ENCODE results near the gene RPLP2.

RPLP2 gene

DNA sequence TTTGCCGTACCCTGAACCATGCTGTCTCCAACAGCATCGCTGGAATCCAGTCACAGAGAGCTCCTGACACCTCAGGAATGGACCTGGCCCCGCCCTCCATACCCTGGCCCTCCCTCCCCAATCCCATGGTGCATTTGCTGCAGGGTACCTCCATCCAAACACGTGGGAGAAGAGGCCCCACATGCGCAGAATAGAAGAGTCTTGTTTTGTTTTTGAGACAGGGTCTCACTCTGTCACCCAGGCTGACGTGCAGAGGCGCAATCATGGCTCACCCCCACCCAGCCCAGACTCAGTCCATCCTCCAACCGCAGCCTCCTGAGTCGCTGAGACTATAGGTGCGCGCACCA is 6.6 kb downstream of the RPLP2 start:
- TF ChIP-seq, protein P1, sequence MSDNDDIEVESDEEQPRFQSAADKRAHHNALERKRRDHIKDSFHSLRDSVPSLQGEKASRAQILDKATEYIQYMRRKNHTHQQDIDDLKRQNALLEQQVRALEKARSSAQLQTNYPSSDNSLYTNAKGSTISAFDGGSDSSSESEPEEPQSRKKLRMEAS (IDR thresholded peaks at IDR 0.05): peak; percentile 65; the same call in 1 of the 2 replicates
- no peak for TF ChIP-seq CREB1 (IDR thresholded peaks at IDR 0.05; ENCODE audit: low read depth)

DNA sequence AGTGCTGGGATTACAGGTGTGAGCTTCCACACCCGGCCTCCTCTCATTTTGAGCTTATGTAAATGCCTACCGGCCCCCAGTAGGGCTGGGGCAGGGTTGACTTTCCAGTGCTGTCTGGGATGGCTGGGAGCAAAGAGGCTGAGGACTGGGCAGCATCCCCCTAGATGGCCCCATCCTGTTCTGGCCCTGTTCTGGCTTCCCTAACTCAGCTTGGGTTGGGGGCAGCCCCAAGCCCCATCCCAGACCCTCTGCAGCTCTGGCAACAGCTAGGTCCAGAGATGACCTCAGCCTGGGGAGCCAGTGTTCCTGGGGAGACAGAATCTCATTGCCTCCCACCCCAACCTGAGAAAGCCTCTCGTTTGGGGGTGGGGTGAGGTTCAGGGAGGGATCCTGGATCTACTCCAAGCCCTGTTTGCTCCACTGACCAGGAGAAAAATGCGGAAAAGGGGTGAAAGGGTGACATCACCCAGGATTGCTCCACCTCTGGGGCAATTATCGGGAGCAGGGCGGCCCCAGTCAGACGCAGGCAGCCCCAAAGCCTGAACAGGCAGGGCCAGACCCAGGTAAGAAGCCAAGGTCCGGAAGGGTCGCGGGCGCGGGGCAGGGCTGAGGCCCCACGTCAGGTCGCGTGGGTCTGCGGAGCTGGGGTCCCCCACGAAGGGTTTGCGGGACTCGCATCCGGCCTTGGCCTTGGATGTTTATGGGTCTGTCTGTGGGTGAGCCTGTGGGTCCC is 8.8 kb downstream of the RPLP2 start, which contains the start of gene PNPLA2:
TSS of gene PNPLA2 (plus strand) at position 519 of the 733 bp plus-strand sequence. CDS start 805 bp downstream, outside the sequence.
- TF ChIP-seq ZBTB7A (IDR thresholded peaks at IDR 0.05; ENCODE audit: low read depth): no peak; the same call in 1 of the 2 replicates
- no peak for TF ChIP-seq YY1 (IDR thresholded peaks at IDR 0.05; ENCODE audit: low read depth)
- TF ChIP-seq RAD21 (IDR thresholded peaks at IDR 0.05; ENCODE audit: low read depth): no peak
- TF ChIP-seq TAF1 (IDR thresholded peaks at IDR 0.05; ENCODE audit: low read depth): no peak; the same call in none of the 2 replicates
- TF ChIP-seq TCF12 (IDR thresholded peaks at IDR 0.05; ENCODE audit: low read depth): peak; percentile 48
- TF ChIP-seq TEAD4 (IDR thresholded peaks at IDR 0.05): peak; percentile 59; the same call in 1 of the 2 replicates
- TF ChIP-seq, protein P2, sequence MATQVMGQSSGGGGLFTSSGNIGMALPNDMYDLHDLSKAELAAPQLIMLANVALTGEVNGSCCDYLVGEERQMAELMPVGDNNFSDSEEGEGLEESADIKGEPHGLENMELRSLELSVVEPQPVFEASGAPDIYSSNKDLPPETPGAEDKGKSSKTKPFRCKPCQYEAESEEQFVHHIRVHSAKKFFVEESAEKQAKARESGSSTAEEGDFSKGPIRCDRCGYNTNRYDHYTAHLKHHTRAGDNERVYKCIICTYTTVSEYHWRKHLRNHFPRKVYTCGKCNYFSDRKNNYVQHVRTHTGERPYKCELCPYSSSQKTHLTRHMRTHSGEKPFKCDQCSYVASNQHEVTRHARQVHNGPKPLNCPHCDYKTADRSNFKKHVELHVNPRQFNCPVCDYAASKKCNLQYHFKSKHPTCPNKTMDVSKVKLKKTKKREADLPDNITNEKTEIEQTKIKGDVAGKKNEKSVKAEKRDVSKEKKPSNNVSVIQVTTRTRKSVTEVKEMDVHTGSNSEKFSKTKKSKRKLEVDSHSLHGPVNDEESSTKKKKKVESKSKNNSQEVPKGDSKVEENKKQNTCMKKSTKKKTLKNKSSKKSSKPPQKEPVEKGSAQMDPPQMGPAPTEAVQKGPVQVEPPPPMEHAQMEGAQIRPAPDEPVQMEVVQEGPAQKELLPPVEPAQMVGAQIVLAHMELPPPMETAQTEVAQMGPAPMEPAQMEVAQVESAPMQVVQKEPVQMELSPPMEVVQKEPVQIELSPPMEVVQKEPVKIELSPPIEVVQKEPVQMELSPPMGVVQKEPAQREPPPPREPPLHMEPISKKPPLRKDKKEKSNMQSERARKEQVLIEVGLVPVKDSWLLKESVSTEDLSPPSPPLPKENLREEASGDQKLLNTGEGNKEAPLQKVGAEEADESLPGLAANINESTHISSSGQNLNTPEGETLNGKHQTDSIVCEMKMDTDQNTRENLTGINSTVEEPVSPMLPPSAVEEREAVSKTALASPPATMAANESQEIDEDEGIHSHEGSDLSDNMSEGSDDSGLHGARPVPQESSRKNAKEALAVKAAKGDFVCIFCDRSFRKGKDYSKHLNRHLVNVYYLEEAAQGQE (IDR thresholded peaks at IDR 0.05; ENCODE audit: low read depth): no peak
- TF ChIP-seq, protein P1 (IDR thresholded peaks at IDR 0.05): no peak
- no peak for TF ChIP-seq EGR1 (IDR thresholded peaks at IDR 0.05)
- peak; percentile 85 for TF ChIP-seq NFIC (IDR thresholded peaks at IDR 0.05)
- TF ChIP-seq CREB1 (IDR thresholded peaks at IDR 0.05; ENCODE audit: low read depth): no peak; the same call in 1 of the 2 replicates
- TF ChIP-seq, protein P3, sequence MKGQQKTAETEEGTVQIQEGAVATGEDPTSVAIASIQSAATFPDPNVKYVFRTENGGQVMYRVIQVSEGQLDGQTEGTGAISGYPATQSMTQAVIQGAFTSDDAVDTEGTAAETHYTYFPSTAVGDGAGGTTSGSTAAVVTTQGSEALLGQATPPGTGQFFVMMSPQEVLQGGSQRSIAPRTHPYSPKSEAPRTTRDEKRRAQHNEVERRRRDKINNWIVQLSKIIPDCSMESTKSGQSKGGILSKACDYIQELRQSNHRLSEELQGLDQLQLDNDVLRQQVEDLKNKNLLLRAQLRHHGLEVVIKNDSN (IDR thresholded peaks at IDR 0.05): no peak
- TF ChIP-seq CEBPB (IDR thresholded peaks at IDR 0.05): peak; percentile 92
- no peak for TF ChIP-seq FOXM1 (IDR thresholded peaks at IDR 0.05; ENCODE audit: borderline replicate concordance, low read depth)
- TF ChIP-seq EP300 (IDR thresholded peaks at IDR 0.05; ENCODE audit: borderline replicate concordance): 0 out of 2 replicates have a peak, but pooled peaks have one; percentile 26

DNA sequence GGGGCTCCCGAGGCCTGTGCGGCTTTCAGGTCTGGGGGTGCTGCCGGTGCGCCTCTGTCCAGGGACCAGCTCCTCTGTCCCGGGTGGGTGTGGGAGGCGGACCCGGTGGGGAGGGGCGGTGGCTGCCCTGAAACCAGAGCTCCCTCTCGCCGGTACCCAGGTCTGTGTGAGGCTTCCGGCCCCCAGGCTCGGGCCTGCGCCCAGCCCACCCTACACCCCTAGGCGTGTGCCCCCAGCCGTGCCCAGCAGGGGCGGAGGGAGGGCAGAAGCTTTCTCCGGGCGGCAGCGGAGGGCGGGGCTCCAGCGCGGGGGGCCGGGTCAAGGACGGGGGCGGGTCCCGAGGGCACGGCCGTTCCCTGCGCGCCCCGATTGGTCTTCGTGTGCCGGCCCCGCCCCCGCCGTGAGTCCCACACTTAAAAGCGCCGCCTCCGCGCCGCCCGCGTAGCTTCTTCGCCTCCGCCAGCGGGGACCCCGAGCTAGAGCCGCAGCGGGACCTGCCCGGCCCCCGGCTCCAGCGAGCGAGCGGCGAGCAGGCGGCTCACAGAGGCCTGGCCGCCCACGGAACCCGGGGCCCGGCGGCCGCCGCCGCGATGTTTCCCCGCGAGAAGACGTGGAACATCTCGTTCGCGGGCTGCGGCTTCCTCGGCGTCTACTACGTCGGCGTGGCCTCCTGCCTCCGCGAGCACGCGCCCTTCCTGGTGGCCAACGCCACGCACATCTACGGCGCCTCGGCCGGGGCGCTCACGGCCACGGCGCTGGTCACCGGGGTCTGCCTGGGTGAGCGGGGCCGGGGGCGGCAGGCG is 9.6 kb downstream of the RPLP2 start:
- TF ChIP-seq TAF1 (IDR thresholded peaks at IDR 0.05; ENCODE audit: low read depth): peak; percentile 28; the same call in 1 of the 2 replicates
- TF ChIP-seq CEBPB (IDR thresholded peaks at IDR 0.05): no peak
- no peak for TF ChIP-seq NFIC (IDR thresholded peaks at IDR 0.05)
- TF ChIP-seq, protein P1 (IDR thresholded peaks at IDR 0.05): peak; percentile 48
- peak; percentile 90 for TF ChIP-seq ZBTB7A (IDR thresholded peaks at IDR 0.05; ENCODE audit: low read depth)
- TF ChIP-seq EGR1 (IDR thresholded peaks at IDR 0.05): peak; percentile 77

DNA sequence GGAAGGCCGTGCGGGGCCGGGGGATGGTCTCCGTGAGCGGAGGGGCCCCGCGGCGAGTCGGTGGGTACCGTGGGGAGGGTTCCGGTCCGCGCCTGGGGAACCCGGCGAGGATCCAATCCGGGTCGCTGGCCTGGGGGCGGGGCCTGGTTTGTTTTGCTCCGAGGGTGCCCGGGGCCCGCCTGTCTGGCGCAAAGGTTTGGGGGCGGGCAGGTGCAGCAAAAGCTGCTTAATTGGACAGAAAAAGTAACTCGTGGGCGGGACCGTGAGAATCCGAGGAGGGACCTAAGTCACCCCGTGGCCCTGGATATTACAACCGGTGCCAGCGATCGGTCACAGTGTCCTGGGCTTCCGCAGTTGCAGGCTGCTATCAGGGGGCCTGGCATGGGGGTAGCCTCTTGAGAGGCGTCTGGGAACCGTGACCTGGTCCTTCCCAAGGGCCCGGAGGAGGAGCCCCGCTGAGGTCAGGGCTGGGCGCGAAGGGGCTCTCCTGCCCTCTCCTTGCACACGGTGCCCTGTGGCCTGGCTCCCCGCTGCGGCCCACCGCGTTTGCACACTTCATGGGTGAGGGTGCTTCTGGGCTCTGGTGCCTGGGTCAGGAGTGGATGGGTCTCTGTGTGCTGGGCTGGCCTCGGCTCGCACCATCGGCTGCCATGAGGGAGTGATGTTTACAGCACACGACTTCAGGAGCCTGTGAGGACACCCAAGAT is 10.3 kb downstream of the RPLP2 start:
- TF ChIP-seq EGR1 (IDR thresholded peaks at IDR 0.05) (peak; percentile 44; the same call in 1 of the 2 replicates), CREB1 (IDR thresholded peaks at IDR 0.05; ENCODE audit: low read depth) (no peak), TAF1 (IDR thresholded peaks at IDR 0.05; ENCODE audit: low read depth) (no peak), CEBPB (IDR thresholded peaks at IDR 0.05) (no peak), RAD21 (IDR thresholded peaks at IDR 0.05; ENCODE audit: low read depth) (no peak), TEAD4 (IDR thresholded peaks at IDR 0.05) (no peak)
- TF ChIP-seq, protein P2 (IDR thresholded peaks at IDR 0.05; ENCODE audit: low read depth): no peak
- TF ChIP-seq, protein P1 (IDR thresholded peaks at IDR 0.05): peak; percentile 5; the same call in 1 of the 2 replicates
- TF ChIP-seq, protein P3 (IDR thresholded peaks at IDR 0.05): peak; percentile 42; the same call in 1 of the 2 replicates

Measured in Ishikawa (cell line).